ENCODE results near the gene CTU2. TPM values are rescaled to one million over a fixed set of nuclear protein-coding genes. Genes with fewer than 3 reads are reported as not detected.

Gene CTU2
- polyA plus RNA-seq, 1 donor from 2014 or later, result 26.3 TPM

GRCh38 chr16:88749358-88749757 is 43.1 kb downstream of the CTU2 start:
- Histone ChIP-seq H3K9me3 (ENCODE audit: low read length) (no peaks in the 10 kb centered on the region), H3K79me2 (replicated peaks; ENCODE audit: insufficient read depth, low read length) (no peaks in the 10 kb centered on the region), H3F3A (ENCODE audit: insufficient read depth, low read length, poor library complexity, severe bottlenecking) (no peaks in the 10 kb centered on the region), H3K4me2 (ENCODE audit: low read length) (no peak overlapping the region), H3K27me3 (ENCODE audit: insufficient read depth, low read depth, low read length) (no peaks in the 10 kb centered on the region), H3K9ac (ENCODE audit: low read length) (no peak overlapping the region), H3K36me3 (ENCODE audit: insufficient read depth, low read length) (no peaks in the 10 kb centered on the region), H4K20me1 (ENCODE audit: insufficient read depth) (no peaks in the 10 kb centered on the region), H2AFZ (ENCODE audit: low read depth, low read length) (no peak overlapping the region), H3K4me3 (ENCODE audit: low read length) (no peak overlapping the region), H3K9me2 (ENCODE audit: insufficient read depth, low read length) (no peaks in the 10 kb centered on the region), H3K27ac (ENCODE audit: low read length) (no peak overlapping the region)
- TF ChIP-seq RAD21 (conservative IDR thresholded peaks at IDR 0.05) (no peak), MXI1 (conservative IDR thresholded peaks at IDR 0.05; ENCODE audit: poor library complexity, severe bottlenecking) (no peak), CTCF (IDR thresholded peaks at IDR 0.05; ENCODE audit: poor library complexity, severe bottlenecking) (no peak), EP300 (conservative IDR thresholded peaks at IDR 0.05; ENCODE audit: poor library complexity, severe bottlenecking) (no peak), SMC3 (conservative IDR thresholded peaks at IDR 0.05; ENCODE audit: poor library complexity) (no peak), POLR2AphosphoS5 (IDR thresholded peaks at IDR 0.05) (no peak), TAF1 (IDR thresholded peaks at IDR 0.05; ENCODE audit: low read depth) (no peak), EZH2 (IDR thresholded peaks at IDR 0.05; ENCODE audit: borderline replicate concordance, insufficient read depth, low read length, poor library complexity, severe bottlenecking) (no peak)
- TF ChIP-seq, protein P1, sequence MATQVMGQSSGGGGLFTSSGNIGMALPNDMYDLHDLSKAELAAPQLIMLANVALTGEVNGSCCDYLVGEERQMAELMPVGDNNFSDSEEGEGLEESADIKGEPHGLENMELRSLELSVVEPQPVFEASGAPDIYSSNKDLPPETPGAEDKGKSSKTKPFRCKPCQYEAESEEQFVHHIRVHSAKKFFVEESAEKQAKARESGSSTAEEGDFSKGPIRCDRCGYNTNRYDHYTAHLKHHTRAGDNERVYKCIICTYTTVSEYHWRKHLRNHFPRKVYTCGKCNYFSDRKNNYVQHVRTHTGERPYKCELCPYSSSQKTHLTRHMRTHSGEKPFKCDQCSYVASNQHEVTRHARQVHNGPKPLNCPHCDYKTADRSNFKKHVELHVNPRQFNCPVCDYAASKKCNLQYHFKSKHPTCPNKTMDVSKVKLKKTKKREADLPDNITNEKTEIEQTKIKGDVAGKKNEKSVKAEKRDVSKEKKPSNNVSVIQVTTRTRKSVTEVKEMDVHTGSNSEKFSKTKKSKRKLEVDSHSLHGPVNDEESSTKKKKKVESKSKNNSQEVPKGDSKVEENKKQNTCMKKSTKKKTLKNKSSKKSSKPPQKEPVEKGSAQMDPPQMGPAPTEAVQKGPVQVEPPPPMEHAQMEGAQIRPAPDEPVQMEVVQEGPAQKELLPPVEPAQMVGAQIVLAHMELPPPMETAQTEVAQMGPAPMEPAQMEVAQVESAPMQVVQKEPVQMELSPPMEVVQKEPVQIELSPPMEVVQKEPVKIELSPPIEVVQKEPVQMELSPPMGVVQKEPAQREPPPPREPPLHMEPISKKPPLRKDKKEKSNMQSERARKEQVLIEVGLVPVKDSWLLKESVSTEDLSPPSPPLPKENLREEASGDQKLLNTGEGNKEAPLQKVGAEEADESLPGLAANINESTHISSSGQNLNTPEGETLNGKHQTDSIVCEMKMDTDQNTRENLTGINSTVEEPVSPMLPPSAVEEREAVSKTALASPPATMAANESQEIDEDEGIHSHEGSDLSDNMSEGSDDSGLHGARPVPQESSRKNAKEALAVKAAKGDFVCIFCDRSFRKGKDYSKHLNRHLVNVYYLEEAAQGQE (IDR thresholded peaks at IDR 0.05; ENCODE audit: borderline replicate concordance), result no peak

DNA sequence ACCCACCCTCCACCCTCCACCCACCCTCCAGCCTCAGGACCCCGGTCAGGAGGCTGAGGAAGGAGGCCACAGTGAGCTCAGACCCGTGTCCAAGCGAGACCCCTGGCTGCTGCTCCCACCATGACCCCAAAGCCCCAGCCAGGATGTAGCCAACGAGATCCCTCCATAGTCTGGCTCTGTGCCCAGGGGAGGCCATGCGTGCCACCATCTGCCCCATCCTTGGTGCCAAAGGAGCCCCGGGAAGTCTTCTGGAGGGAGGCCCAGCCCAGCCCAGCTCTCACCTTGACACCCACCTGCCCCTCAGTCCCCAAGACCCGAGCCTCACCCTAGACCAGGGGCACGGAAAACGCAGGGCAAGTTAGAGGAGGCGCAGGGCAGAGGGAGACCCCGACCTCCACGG is 44.6 kb downstream of the CTU2 start:
- no peaks in the 10 kb centered on the region for H3K27me3 ChIP-seq (ENCODE audit: insufficient read depth, low read depth, low read length)
- no peaks in the 10 kb centered on the region for H4K20me1 ChIP-seq (ENCODE audit: insufficient read depth)
- H3K36me3 ChIP-seq (ENCODE audit: insufficient read depth, low read length), result no peaks in the 10 kb centered on the region
- H3K9me3 ChIP-seq (ENCODE audit: low read length), result no peaks in the 10 kb centered on the region
- H3F3A ChIP-seq (ENCODE audit: insufficient read depth, low read length, poor library complexity, severe bottlenecking), result no peaks in the 10 kb centered on the region
- H3K4me2 ChIP-seq (ENCODE audit: low read length), result no peak overlapping the region
- H3K9ac ChIP-seq (ENCODE audit: low read length), result no peak overlapping the region
- H3K4me3 ChIP-seq (ENCODE audit: low read length), result no peak overlapping the region
- no peaks in the 10 kb centered on the region for H3K9me2 ChIP-seq (ENCODE audit: insufficient read depth, low read length)
- no peak overlapping the region for H2AFZ ChIP-seq (ENCODE audit: low read depth, low read length)
- TF ChIP-seq MXI1 (conservative IDR thresholded peaks at IDR 0.05; ENCODE audit: poor library complexity, severe bottlenecking) (no peak), CTCF (IDR thresholded peaks at IDR 0.05; ENCODE audit: poor library complexity, severe bottlenecking) (no peak), POLR2AphosphoS5 (IDR thresholded peaks at IDR 0.05) (no peak), EZH2 (IDR thresholded peaks at IDR 0.05; ENCODE audit: borderline replicate concordance, insufficient read depth, low read length, poor library complexity, severe bottlenecking) (no peak), EP300 (conservative IDR thresholded peaks at IDR 0.05; ENCODE audit: poor library complexity, severe bottlenecking) (no peak), TAF1 (IDR thresholded peaks at IDR 0.05; ENCODE audit: low read depth) (no peak), SMC3 (conservative IDR thresholded peaks at IDR 0.05; ENCODE audit: poor library complexity) (no peak), RAD21 (conservative IDR thresholded peaks at IDR 0.05) (no peak)
- TF ChIP-seq, protein P1 (IDR thresholded peaks at IDR 0.05; ENCODE audit: borderline replicate concordance), result no peak
- no peaks in the 10 kb centered on the region for H3K79me2 ChIP-seq (replicated peaks; ENCODE audit: insufficient read depth, low read length)
- H3K27ac ChIP-seq (ENCODE audit: low read length), result no peak overlapping the region

Data from neural cell (in vitro differentiated cells).